Caco-2 (cell line): Measurements from ENCODE around the gene THY1. TPM values are rescaled to one million over a fixed set of nuclear protein-coding genes. Genes with fewer than 3 reads are reported as not detected.

Experiments
- BruUV-seq: library from RNA; stranded (reverse); fragments of 400-500 nt; replicated peaks from 2 replicates; lab custom pipeline; 2021; lab: Mats Ljungman, UMichigan
- CTCF ChIA-PET: fragments of 300-600 bp; sonication (Branson Sonifier 250); formaldehyde crosslinking; loops from one replicate; lab custom pipeline; 2022; ENCODE audit warnings: antibody characterized with exemption; lab: Charles Lee
- POLR2A ChIA-PET: fragments of 300-600 bp; sonication (Branson Sonifier 250); formaldehyde crosslinking; loops from one replicate; lab custom pipeline; 2022; ENCODE audit warnings: antibody characterized with exemption; lab: Charles Lee
- DNase-seq, 2 experiments: peaks; one replicate each; pipeline versions ENCODE4 v3.0.0 to v3.0.0-alpha.2; 2020 to 2022
- H3K27me3 ChIP-seq: replicated peaks from 2 replicates; pipeline ENCODE4 v1.6.0; 2011; ENCODE audit warnings: low read length; ENCODE audit not compliant: control insufficient read depth, insufficient read depth
- H3K36me3 ChIP-seq: 2 replicates; pipeline ENCODE4 v1.5.1; 2011; ENCODE audit warnings: low read length; ENCODE audit not compliant: control insufficient read depth, insufficient read depth
- H3K4me1 ChIP-seq: fragments of 250-450 bp; sonication (Bioruptor Pico); 2 replicates; pipeline ENCODE4 v1.5.1; 2020; ENCODE audit warnings: mild to moderate bottlenecking
- H3K4me3 ChIP-seq: 2 replicates; pipeline ENCODE4 v1.5.1; 2011; ENCODE audit warnings: low read depth, mild to moderate bottlenecking, control low read depth, low read length
- H3K9me3 ChIP-seq: fragments of 250-450 bp; sonication (Bioruptor Pico); 2 replicates; pipeline ENCODE4 v1.5.1; 2020; ENCODE audit warnings: mild to moderate bottlenecking, moderate library complexity
- H3K27ac Mint-ChIP-seq: one replicate; pipeline ENCODE4 v1.8.0; 2022; ENCODE audit warnings: mixed read lengths; ENCODE audit not compliant: unreplicated experiment
- H3K27me3 Mint-ChIP-seq: one replicate; pipeline ENCODE4 v1.8.0; 2022; ENCODE audit warnings: mixed read lengths; ENCODE audit not compliant: insufficient read depth, unreplicated experiment
- H3K36me3 Mint-ChIP-seq: one replicate; pipeline ENCODE4 v1.8.0; 2022; ENCODE audit warnings: mild to moderate bottlenecking, mixed read lengths; ENCODE audit not compliant: insufficient read depth, unreplicated experiment
- H3K4me1 Mint-ChIP-seq: one replicate; pipeline ENCODE4 v1.8.0; 2022; ENCODE audit warnings: low read depth, mixed read lengths; ENCODE audit not compliant: unreplicated experiment
- H3K4me3 Mint-ChIP-seq: one replicate; pipeline ENCODE4 v1.8.0; 2022; ENCODE audit warnings: mild to moderate bottlenecking, moderate library complexity, mixed read lengths; ENCODE audit not compliant: unreplicated experiment
- H3K9me3 Mint-ChIP-seq: one replicate; pipeline ENCODE4 v1.8.0; 2022; ENCODE audit warnings: mixed read lengths; ENCODE audit not compliant: unreplicated experiment
- intact Hi-C: fragments of 100-400 bp; cut with micrococcal nuclease; formaldehyde crosslinking; loops from one replicate; pipeline ENCODE4 v1.10.0; 2022; ENCODE audit not compliant: unreplicated experiment
- total RNA-seq: library from RNA; stranded (reverse); gene quantifications from 2 replicates; pipeline ENCODE4 v1.2.3, GENCODE V29; 2022
- TF ChIP-seq, protein P1 (sequence below), 2 experiments: fragments of 200-600 bp in 1 of 2; IDR thresholded peaks; 1 replicate in 1 of 2; 2 replicates in 1 of 2; pipeline versions ENCODE4 v1.5.1 to v1.8.0; 2011 to 2022; ENCODE audit warnings: antibody characterized with exemption in 1 of 2, control low read depth in 1 of 2, inconsistent platforms in 1 of 2, low read depth in 1 of 2, low read length in 1 of 2, mild to moderate bottlenecking in 1 of 2, moderate library complexity in 1 of 2; ENCODE audit not compliant: insufficient read depth in 1 of 2, severe bottlenecking in 1 of 2, unreplicated experiment in 1 of 2

THY1 gene
- total RNA-seq, 1 experiment from 2014 or later = not detected

DNA sequence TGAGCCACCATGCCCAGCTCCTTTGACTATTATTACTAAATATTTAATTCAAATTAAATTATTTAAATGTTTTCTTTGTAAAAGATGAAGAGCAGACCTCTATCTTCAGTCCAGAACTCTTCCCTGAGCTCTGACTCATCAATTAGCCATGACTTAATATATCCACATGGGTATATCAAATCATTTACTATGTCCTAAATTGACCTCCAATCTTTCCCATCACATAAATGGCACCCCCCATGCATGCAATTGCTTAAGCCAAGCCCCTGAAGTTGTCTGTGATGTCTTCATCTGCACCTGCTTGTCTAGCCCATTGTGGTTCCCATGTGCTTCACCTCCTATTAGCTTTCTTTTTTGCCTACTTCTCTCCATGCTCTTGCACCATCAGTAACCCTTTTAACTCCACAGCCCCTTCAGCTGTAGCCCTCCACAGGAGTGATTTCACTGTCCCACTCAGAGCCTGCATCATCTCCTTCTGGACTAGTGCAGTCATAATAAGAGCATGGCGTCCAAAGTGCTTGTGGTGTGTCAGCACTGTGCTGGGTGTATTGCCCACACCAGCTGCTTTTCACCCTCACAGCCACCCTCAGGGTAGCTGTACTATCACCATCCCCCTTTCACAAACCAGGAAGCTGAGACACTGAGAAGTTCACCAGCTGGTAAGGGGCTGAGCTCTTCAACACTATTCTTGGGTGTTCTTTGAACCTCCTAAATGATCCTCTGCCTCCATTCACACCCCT, 11.8 kb upstream of the THY1 start:
- Histone ChIP-seq H3K4me1 (no peaks in the 10 kb centered on the region), H3K36me3 (no peaks in the 10 kb centered on the region), H3K4me3 (no peak overlapping the region), H3K9me3 (no peaks in the 10 kb centered on the region), H3K27me3 (no peaks in the 10 kb centered on the region)
- POLR2A ChIA-PET = no interaction called here
- Mint-ChIP-seq H3K27ac (no peak overlapping the region), H3K27me3 (peaks cover 15% of the 10 kb centered on the region), H3K36me3 (peaks cover 6% of the 10 kb centered on the region), H3K4me3 (no peak overlapping the region), H3K9me3 (no peaks in the 10 kb centered on the region), H3K4me1 (no peaks in the 10 kb centered on the region)
- BruUV-seq = no TSS peak
- TF ChIP-seq, protein P1, sequence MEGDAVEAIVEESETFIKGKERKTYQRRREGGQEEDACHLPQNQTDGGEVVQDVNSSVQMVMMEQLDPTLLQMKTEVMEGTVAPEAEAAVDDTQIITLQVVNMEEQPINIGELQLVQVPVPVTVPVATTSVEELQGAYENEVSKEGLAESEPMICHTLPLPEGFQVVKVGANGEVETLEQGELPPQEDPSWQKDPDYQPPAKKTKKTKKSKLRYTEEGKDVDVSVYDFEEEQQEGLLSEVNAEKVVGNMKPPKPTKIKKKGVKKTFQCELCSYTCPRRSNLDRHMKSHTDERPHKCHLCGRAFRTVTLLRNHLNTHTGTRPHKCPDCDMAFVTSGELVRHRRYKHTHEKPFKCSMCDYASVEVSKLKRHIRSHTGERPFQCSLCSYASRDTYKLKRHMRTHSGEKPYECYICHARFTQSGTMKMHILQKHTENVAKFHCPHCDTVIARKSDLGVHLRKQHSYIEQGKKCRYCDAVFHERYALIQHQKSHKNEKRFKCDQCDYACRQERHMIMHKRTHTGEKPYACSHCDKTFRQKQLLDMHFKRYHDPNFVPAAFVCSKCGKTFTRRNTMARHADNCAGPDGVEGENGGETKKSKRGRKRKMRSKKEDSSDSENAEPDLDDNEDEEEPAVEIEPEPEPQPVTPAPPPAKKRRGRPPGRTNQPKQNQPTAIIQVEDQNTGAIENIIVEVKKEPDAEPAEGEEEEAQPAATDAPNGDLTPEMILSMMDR (IDR thresholded peaks at IDR 0.05; ENCODE audit: insufficient read depth in 1 of 2, low read depth in 1 of 2, low read length in 1 of 2, severe bottlenecking in 1 of 2, unreplicated experiment in 1 of 2) = no peak
- DNase-seq = no peak
- CTCF ChIA-PET = no interaction called here
- intact Hi-C loops = loop anchor here (5.0 kb wide), 1 partner anchor 42 kb away; no protein-coding TSS in a partner anchor

- no TSS peak for BruUV-seq
- intact Hi-C loops = loop anchor here (5.0 kb wide), 1 partner anchor 41 kb away; no protein-coding TSS in a partner anchor
- H3K9me3 Mint-ChIP-seq = no peaks in the 10 kb centered on the region
- no peak overlapping the region for H3K4me3 ChIP-seq
- no peak overlapping the region for H3K27ac Mint-ChIP-seq
- no peak for DNase-seq
- H3K9me3 ChIP-seq = no peaks in the 10 kb centered on the region; the same call in 1 of the 2 replicates
- H3K27me3 ChIP-seq = no peaks in the 10 kb centered on the region
- TF ChIP-seq, protein P1 (IDR thresholded peaks at IDR 0.05; ENCODE audit: insufficient read depth in 1 of 2, low read depth in 1 of 2, low read length in 1 of 2, severe bottlenecking in 1 of 2, unreplicated experiment in 1 of 2) = no peak
- ChIA-PET CTCF (no interaction called here), POLR2A (no interaction called here)
- no peak overlapping the region for H3K4me3 Mint-ChIP-seq
- no peaks in the 10 kb centered on the region for H3K4me1 Mint-ChIP-seq
- H3K36me3 ChIP-seq = no peaks in the 10 kb centered on the region
- H3K36me3 Mint-ChIP-seq = peaks cover 6% of the 10 kb centered on the region
- H3K27me3 Mint-ChIP-seq = peaks cover 15% of the 10 kb centered on the region
- no peaks in the 10 kb centered on the region for H3K4me1 ChIP-seq
These were observed 10.4 kb upstream of the THY1 start for GRCh38 chr11:119433358-119433725.

DNA sequence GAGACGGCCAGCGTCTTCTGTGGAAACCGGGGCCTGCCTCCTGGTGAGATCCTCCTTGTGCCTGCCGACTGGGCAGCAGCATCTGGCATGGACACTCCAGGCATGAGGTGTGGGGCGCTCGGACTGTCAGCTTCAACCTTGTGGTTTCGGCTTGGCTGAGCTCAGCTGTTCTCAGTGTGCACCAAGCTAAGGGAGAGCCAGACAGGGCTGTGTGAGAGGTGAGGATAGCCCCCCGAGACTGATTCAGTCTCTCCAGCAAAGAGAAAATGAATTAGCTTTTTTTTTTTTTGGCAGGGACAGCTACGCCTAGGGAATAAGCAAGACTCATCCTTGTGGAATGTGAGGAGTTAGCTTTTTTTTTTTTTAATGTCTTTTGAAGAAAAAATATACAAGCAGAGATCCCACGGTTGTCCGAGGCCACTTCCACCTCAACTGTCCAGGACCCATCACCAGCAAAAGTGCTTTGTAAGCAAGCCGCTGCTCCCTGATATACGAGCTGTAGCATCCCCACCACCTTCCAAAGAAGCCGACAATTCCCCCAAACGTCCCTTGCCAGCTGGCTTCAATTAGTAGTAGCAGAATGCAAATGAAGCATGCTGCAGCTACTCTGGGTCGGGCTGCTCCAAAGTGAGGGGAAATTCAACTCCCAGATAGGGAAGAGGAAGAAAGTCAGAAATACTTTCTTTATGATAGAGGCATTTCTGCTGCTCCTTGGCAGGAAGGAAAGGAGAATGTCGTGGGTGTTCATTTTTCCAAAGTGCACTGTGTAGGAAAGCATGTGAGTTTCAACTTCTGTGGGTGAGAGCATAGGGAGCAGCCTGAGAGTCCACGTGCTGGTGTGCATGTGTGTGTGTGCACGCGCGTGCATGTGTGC, 9.7 kb upstream of the THY1 start:
- H3K27me3 Mint-ChIP-seq = peaks cover 15% of the 10 kb centered on the region
- H3K4me1 Mint-ChIP-seq = no peaks in the 10 kb centered on the region
- Histone ChIP-seq H3K27me3 (no peaks in the 10 kb centered on the region), H3K4me1 (no peaks in the 10 kb centered on the region), H3K36me3 (no peaks in the 10 kb centered on the region), H3K4me3 (no peak overlapping the region), H3K9me3 (no peaks in the 10 kb centered on the region; the same call in 1 of the 2 replicates)
- no peak for DNase-seq
- no peak overlapping the region for H3K27ac Mint-ChIP-seq
- H3K9me3 Mint-ChIP-seq = no peaks in the 10 kb centered on the region
- ChIA-PET POLR2A (interaction anchor here (0.6 kb wide), 1 partner anchor 542 kb away, joined by 5 read pairs; no protein-coding TSS in a partner anchor), CTCF (interaction anchor here (0.6 to 1.6 kb wide), 5 partner anchors 22 to 280 kb away, joined by 3 to 13 read pairs (median 5); no protein-coding TSS in a partner anchor)
- H3K36me3 Mint-ChIP-seq = peaks cover 6% of the 10 kb centered on the region
- H3K4me3 Mint-ChIP-seq = no peak overlapping the region
- intact Hi-C loops = loop anchor here (5.0 kb wide), 1 partner anchor 40 kb away; no protein-coding TSS in a partner anchor
- no TSS peak for BruUV-seq
- TF ChIP-seq, protein P1 (IDR thresholded peaks at IDR 0.05; ENCODE audit: insufficient read depth in 1 of 2, low read depth in 1 of 2, low read length in 1 of 2, severe bottlenecking in 1 of 2, unreplicated experiment in 1 of 2) = no peak
